Activated gamma-delta T cell treated with anti-CD3 and anti-CD28 coated beads, Interleukin-2, amount 50 U/mL, for 16 hours (primary cell): ENCODE data around the gene RSPH4A.
"Not testable (repeated sequence)": the region's sequence is repeated elsewhere in the genome, so short reads cannot be mapped to it uniquely, and the experiment has no call there.

Source experiments
- DNase-seq: peaks from one replicate; pipeline ENCODE4 v3.0.0-alpha.2; 2020; ENCODE audit warnings: low read depth

Gene RSPH4A

GRCh38 chr6:116625872-116626271 lies 9.6 kb downstream of the RSPH4A start:
- no peak for DNase-seq

- DNase-seq: no peak
Measured at GRCh38 chr6:116629563-116629981, 13.3 kb downstream of the RSPH4A start.

GRCh38 chr6:116631379-116631990 lies 15.2 kb downstream of the RSPH4A start:
- no peak for DNase-seq

- DNase-seq: no peak
Measured at GRCh38 chr6:116633685-116634084, 17.4 kb downstream of the RSPH4A start.

GRCh38 chr6:116648156-116648555 lies 31.9 kb downstream of the RSPH4A start:
- no peak for DNase-seq

GRCh38 chr6:116649129-116649528 lies 32.9 kb downstream of the RSPH4A start:
- DNase-seq: no peak

GRCh38 chr6:116651916-116652315 lies 35.6 kb downstream of the RSPH4A start:
- DNase-seq: no peak

GRCh38 chr6:116661594-116661993 lies 45.3 kb downstream of the RSPH4A start:
- no peak for DNase-seq

- no peak for DNase-seq
Measured at GRCh38 chr6:116662202-116662601, 45.9 kb downstream of the RSPH4A start.

GRCh38 chr6:116663308-116663707 lies 47.0 kb downstream of the RSPH4A start:
- no peak for DNase-seq

- DNase-seq: not testable (repeated sequence)
Measured at GRCh38 chr6:116664169-116664568, 47.9 kb downstream of the RSPH4A start.

GRCh38 chr6:116665464-116665863 lies 49.2 kb downstream of the RSPH4A start:
- DNase-seq: no peak

- DNase-seq: no peak
Measured at GRCh38 chr6:116666869-116667268, 50.6 kb downstream of the RSPH4A start.

- DNase-seq: no peak
Measured at GRCh38 chr6:116667623-116668022, 51.3 kb downstream of the RSPH4A start.

GRCh38 chr6:116672306-116672705 lies 56.0 kb downstream of the RSPH4A start:
- no peak for DNase-seq

GRCh38 chr6:116676021-116676420 lies 59.7 kb downstream of the RSPH4A start:
- DNase-seq: no peak

- DNase-seq: peak; percentile 81
Measured at GRCh38 chr6:116680880-116681672, 64.8 kb downstream of the RSPH4A start, which contains the start of gene KPNA5. Gene KPNA5, plus strand, starts transcription at chr6:116681211. Its CDS starts 124 bp downstream, at chr6:116681335.

GRCh38 chr6:116682334-116682712 lies 66.0 kb downstream of the RSPH4A start:
- DNase-seq: peak; percentile 20
